GM19043 (cell line): ENCODE results near the gene GPR17.

ENCODE experiments used
- ATAC-seq: cut with Tn5 transposase; IDR thresholded peaks from one replicate; pipeline ENCODE4 v1.9.1; 2021; ENCODE audit warnings: low read depth; ENCODE audit not compliant: unreplicated experiment

The GPR17 gene

GRCh38 chr2:127645395-127646291 lies at the start of gene GPR17:
GPR17 (plus strand) TSS chr2:127646153; CDS start chr2:127650736, 4,583 bp downstream.
- ATAC-seq: no peak

DNA sequence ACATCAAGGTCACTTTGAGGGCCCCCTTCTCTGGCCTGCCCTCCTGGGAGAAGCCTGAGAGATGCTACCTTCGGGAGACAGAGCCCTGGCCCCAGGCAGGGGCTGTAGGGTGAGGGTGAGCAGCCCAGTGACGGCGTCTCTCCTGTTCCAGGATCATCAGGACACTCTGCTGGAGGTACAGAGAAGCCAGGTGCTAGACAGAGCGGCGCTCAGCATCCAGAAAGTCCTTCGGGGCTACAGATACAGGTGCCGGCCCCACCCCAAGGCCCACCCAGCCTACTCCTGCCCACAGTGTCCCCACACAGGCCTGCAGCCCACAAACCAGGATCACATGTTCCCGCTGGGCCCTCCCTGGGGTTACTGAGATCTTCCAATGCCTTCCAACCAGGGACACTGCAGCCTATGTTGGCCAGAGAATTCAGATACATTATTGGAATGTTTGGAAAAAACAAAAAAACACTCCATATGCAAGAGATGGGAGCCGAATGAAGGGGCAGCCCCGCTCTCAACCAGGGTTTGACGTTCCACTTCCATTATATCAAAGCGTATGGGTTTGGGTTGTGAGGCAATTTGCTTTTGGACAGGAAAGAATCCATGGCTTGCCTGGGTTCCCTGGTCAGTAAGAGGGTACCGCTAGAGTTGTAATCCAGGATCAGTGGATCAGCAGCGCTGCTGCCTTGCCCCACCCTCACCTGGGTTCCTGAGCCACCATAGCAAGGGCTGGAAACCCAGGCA lies 49.5 kb upstream of the GPR17 start:
- no peak for ATAC-seq

DNA sequence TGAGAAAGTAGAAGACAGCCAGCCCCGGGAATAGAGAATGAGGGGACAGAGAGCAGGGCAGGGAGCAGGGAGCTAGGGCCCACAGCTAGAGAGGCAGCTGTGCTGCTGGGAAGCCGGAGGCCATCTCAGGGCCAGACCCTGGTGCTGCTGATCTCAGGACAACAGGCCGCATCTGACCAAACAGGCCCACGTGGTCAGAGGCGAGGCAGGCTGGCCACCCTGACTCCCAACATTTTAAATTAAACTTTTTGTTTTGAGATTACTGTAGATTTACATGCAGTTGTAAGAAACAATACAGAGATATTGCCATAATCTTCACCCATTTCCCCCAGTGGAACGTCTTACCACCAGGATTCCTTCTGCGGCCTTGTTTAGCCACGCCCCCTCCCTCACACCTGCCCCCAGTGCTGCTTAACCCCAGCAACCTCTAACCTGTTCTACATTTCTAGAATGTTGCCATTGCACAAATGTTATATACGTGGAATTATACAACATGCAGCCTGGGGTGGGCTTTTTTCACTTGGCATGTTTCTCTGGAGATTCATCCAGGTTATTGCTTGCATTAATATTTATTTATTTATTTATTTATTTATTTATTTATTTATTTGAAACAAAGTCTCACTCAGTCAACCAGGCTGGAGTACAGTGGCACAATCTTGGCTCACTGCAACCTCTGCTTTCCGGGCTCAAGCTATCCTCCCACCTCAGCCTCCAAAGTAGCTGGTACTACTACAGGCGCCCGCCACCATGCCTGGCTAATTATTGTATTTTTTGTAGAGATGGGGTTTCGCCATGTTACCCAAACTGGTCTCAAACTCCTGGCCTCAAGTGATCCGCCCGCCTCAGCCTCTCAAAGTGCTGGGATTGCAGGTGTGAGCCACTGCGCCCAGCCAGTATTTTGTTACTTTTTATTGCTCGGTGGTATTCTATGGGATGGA lies 48.6 kb upstream of the GPR17 start:
- no peak for ATAC-seq

GRCh38 chr2:127597984-127598380 lies 48.0 kb upstream of the GPR17 start:
- no peak for ATAC-seq

GRCh38 chr2:127598711-127599110 lies 47.2 kb upstream of the GPR17 start:
- ATAC-seq: no peak

DNA sequence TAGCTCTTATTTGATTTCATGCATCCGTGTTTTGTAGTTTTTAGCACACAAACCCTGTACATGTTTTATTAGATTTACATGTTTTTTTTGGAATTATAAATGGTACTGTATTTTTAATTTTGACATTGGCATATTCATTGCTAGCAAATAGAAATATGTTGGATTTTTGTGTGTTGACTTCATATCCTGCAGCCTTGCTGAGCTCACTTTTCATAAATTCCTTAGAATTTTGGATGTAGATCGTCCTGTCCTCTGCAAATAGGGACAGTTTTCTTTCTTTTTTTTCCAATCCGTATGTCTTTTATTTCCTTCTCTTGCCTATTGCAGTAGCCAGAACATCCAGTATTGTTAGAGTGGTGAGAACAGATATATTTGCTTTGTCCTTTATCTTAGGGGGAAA lies 46.7 kb upstream of the GPR17 start:
- ATAC-seq: no peak

DNA sequence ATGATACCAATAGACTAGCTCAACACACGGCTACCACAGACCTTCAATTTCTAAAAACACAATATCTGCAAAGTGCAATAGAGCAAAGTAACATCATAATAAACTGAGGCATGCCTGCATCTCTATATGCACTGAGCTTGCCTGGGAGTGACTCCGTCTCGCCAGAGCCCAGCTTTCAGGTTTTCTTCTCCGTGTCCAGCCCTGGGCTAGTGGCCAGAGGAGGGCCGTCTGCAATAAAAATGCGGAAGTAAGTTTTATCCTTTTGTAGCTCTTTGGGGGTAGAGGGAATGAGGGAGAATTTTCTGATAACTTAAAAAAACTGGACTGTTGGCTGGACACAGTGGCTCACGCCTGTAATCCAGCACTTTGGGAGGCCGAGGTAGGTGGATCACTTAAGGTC lies 41.0 kb upstream of the GPR17 start:
- no peak for ATAC-seq

DNA sequence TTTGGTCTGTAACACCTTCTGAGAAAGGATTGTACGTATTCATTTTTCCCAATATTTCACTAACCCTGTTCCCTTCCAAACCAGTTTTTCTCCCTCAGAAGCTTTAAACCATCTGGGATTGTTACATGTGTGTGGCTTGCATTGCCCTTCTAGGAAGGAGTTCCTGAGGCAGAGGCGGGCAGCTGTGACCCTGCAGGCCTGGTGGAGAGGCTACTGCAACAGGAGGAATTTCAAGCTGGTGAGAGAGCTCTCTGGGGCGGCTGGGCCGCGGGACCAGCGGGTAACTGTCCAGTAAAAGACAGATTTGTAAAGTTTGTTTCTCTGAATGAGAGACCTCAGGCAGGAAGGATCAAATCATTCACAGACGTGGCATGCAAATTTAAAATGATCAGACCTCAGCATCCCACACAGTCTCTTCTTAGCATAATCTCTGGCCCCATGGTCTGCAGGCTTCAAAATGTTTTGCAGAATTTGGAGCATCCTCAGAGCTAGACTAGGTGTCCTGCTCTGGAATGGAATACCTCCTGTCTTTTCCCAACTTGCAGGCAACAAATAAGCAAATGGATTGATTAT lies 40.2 kb upstream of the GPR17 start:
- ATAC-seq: no peak

GRCh38 chr2:127606625-127607398 lies 39.1 kb upstream of the GPR17 start:
- ATAC-seq: no peak

DNA sequence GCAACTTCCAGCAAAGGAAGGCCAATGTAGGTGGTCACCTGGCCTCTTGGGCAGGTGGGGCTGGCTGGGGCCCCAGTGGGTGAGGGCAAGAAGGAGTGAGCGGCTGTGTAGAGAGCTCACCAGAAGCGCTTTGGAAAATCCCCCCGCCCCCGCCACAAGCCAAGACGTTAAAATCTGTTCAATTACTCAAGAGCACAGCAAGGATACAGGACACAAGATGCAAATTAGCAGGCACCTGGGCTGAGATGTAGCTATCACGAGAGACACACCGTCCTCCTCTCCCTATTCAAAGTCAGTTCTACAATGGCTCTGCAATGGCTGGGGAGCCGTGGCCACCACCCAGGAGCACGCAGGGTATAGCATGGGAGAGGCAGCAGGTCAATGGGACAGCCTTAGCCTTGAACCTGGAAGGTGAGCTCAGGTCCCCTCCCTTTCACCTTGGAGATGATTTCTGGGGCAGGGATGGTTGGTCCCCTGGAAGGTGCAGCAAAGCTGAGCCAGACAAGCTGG lies 38.5 kb upstream of the GPR17 start:
- no peak for ATAC-seq

DNA sequence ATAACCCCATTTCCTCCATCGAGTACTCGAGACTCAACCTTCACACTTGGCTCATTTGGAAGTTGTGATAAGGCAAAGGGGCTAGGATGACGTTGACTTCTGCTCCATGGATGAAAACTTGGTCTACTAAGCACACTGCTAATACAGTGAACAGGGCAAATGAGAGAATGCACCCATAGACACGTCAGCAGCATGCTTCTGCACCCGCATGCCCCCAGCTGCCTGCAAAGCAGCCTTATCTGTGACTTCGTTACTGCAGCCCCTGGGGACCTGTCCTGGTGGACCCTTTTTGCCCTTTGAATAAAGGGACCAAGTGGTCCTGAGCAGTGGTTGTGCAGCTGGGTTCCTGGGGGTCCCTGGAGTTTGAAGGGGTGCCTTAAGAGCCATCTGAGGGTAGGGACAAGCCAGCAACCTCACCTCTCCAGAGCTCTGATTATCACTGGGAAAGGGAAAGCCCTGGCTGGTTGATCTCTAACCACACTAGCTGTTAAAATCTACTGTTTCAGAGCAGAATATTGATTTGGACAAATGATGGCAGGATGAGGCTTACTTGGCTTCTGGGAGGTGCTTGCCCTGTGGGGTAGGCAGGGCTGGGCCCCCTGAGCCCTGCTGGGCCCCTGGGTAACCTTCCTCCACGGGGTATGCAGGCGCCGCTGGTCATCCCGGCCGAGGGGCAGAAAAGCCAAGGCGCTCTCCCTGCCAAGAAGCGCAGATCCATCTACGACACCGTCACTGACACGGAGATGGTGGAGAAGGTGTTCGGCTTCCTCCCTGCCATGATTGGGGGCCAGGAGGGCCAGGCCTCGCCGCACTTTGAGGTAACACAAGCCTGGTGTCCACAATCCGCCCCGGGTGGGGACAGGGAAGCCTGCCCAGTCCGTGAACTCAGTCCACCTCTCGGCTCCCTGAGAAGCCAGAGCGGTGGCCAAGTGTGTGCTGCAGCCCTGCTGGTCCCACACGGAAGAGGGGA lies 37.6 kb upstream of the GPR17 start:
- no peak for ATAC-seq

GRCh38 chr2:127609031-127609751 lies 36.8 kb upstream of the GPR17 start:
- ATAC-seq: no peak

GRCh38 chr2:127609818-127610217 lies 36.1 kb upstream of the GPR17 start:
- ATAC-seq: no peak

DNA sequence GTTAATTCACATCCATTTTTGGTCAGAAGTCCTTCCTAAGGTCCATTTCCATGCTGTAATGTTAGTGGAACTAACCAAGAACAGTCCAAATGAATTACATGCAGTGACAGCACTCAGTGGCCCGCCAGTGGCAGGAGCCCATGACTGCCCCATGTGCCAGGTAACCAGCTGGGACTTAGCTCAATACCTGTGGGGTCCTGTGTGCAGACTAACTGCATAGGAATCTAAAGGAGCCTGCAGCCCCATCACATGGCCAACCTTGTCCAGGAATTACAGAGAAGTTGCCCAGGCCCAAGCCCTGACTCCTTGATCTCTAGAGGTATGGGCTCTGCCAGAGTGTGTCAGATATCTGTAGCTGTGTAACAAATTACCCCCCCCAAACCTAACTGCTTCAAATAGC lies 35.4 kb upstream of the GPR17 start:
- ATAC-seq: no peak

DNA sequence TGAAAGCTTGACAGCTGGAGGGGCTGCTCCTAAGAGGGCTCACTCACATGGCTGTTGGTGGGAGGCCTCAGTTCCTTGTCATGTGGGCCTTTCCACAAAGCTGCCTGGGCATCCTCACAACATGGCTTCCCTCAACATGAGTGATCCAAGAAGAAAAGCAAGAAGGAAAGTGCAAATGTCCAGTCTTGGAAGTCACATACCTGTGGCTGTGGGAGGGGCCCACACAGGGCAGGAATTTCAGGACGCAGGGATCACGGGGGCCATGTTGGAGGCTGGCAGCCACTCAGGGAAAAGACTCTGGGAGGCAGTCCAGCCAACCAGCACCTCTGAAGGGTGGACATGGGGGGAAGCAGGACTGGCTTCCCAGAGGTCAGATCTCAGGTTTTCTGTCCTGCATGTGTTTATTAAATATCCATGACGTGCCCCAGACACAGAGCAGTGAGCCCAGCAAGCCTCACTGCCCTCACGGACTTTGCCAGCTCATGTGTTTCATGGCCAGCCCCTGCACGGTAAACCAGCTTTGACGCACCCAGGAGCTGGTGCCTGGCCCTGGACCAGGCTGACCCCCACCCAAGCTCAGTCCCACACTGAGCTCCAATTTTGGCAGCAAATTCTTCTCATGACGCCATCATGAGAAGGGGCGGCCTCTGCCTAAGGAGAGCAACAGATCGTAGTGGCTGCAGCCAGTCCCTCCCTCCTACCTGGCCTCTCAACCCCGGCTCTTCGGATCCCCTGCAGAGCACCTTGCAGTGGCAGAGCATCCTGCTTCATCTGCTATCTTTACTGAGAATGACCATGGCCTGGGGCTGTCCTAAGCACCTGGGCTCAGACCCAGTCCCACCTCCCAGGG lies 34.7 kb upstream of the GPR17 start:
- ATAC-seq: no peak

GRCh38 chr2:127612111-127612822 lies 33.7 kb upstream of the GPR17 start:
- no peak for ATAC-seq
